Astrocyte (in vitro differentiated cells and primary cell): ENCODE data around the gene MAP4K2.

Experiments used
- CTCF ChIP-seq: IDR thresholded peaks from 2 replicates; pipeline ENCODE4 v1.5.1; 2011; ENCODE audit warnings: low read depth, mild to moderate bottlenecking, inconsistent platforms, low read length, moderate library complexity; ENCODE audit not compliant: insufficient read depth
- EZH2 ChIP-seq: IDR thresholded peaks from 2 replicates; pipeline ENCODE4 v1.6.1; 2012; ENCODE audit warnings: mild to moderate bottlenecking, low read length, inconsistent platforms; ENCODE audit not compliant: insufficient read depth

- TF ChIP-seq CTCF (no peak), EZH2 (no peak)
Observed at GRCh38 chr11:64804346-64805210, 1.6 kb upstream of the MAP4K2 start.
